Stomach (tissue), 9 donors: Measurements from ENCODE around the gene MFSD12. TPM values are rescaled to one million over a fixed set of nuclear protein-coding genes. Genes with fewer than 3 reads are reported as not detected.
"Not testable (repeated sequence)": the region's sequence is repeated elsewhere in the genome, so short reads cannot be mapped to it uniquely, and the experiment has no call there.

ENCODE experiments used
- DNase-seq, 2 donors: peaks; one replicate each; pipeline versions ENCODE4 v3.0.0 to v3.0.0-alpha.2; 2013 to 2019
- H3K27ac ChIP-seq, 5 donors: fragments of 200-600 bp in 4 of 5; sonication (generic) in 4 of 5; one replicate each; pipeline ENCODE4 v1.5.1; 2013 to 2019; ENCODE audit warnings: mild to moderate bottlenecking in 1 of 5, moderate library complexity in 1 of 5
- H3K27me3 ChIP-seq, 3 donors: fragments of 200-600 bp; sonication (generic); one replicate each; pipeline ENCODE4 v1.5.1; 2017 to 2019; ENCODE audit warnings: mixed run types in 1 of 3
- H3K36me3 ChIP-seq, 4 donors: fragments of 200-600 bp; sonication (generic); 1 replicate in 3 of 4; 2 replicates in 1 of 4; pipeline ENCODE4 v1.5.1; 2016 to 2019
- H3K4me1 ChIP-seq, 4 donors: fragments of 200-600 bp; sonication (generic); one replicate each; pipeline ENCODE4 v1.5.1; 2016 to 2019
- H3K4me3 ChIP-seq, 4 donors: fragments of 200-600 bp; sonication (generic) in 3 of 4; one replicate each; pipeline ENCODE4 v1.5.1; 2016 to 2019; ENCODE audit warnings: mild to moderate bottlenecking in 1 of 4
- H3K9me3 ChIP-seq, 4 donors: fragments of 200-600 bp; sonication (generic); one replicate each; pipeline ENCODE4 v1.5.1; 2016 to 2019
- CTCF ChIP-seq, 7 experiments: fragments of 450-650 bp in 4 of 7; fragments of 200-600 bp in 3 of 7; sonication (generic) in 3 of 7; IDR thresholded peaks; one replicate each; pipeline ENCODE4 v1.5.1; 2016 to 2019; ENCODE audit warnings: antibody characterized with exemption in 7 of 7, control low read depth in 2 of 7, mild to moderate bottlenecking in 1 of 7
- EP300 ChIP-seq: sonication (generic); formaldehyde crosslinking; IDR thresholded peaks from one replicate; pipeline ENCODE4 v1.6.1; 2017; ENCODE audit warnings: antibody characterized with exemption
- POLR2A ChIP-seq, 4 donors: fragments of 450-650 bp; IDR thresholded peaks; one replicate each; pipeline ENCODE4 v1.6.1; 2016; ENCODE audit warnings: antibody characterized with exemption in 4 of 4, control low read depth in 2 of 4, mild to moderate bottlenecking in 1 of 4, moderate library complexity in 1 of 4
- POLR2AphosphoS5 ChIP-seq, 3 donors: sonication (generic); formaldehyde crosslinking; IDR thresholded peaks; one replicate each; pipeline ENCODE4 v1.6.1; 2016; ENCODE audit warnings: antibody characterized with exemption in 3 of 3
- WGBS, 5 donors: extraction: QIAGEN DNeasy Blood & Tissue Kit in 3 of 5; methylation state at CpG; one replicate each; pipeline versions ENCODE4 v1.1.5 to v1.1.7; 2013 to 2018; 5-methylcytosine and 5-hydroxymethylcytosine counted together
- intact Hi-C: fragments of 100-400 bp; cut with DNase I; formaldehyde crosslinking; loops from one replicate; pipeline ENCODE4 v1.15.1; 2023; ENCODE audit warnings: low total_unique reads
- polyA plus RNA-seq, 3 donors: library from polyadenylated mRNA; stranded (reverse); fragments of 200-250 nt; gene quantifications; one replicate each; pipeline ENCODE4 v1.2.3, GENCODE V29; 2013
- total RNA-seq, 5 donors: library from RNA; depleted of rRNA; stranded (reverse); fragments of >200 nt; gene quantifications; one replicate each; pipeline versions ENCODE4 v1.1.0 to v1.2.3, GENCODE V29; 2014 to 2016
- donor health status: healthy with polysubstance abuse.
- donor health status: Bipolar disorder and iron deficiency.
- donor health status: healthy.

Gene MFSD12
- total and polyA plus RNA-seq, 8 donors: 0.58 to 96.4 (median 34.8) TPM

GRCh38 chr19:3532154-3532786 lies 25.1 kb downstream of the MFSD12 start:
- H3K27me3 ChIP-seq: no peaks in the 10 kb centered on the region
- H3K36me3 ChIP-seq: peaks cover 62 to 84% (median 79%) of the 10 kb centered on the region in 4 donors
- TF ChIP-seq EP300 (no peak), POLR2A (IDR thresholded peaks at IDR 0.05) (no peak), CTCF (IDR thresholded peaks at IDR 0.05) (no peak), POLR2AphosphoS5 (IDR thresholded peaks at IDR 0.05) (no peak)
- intact Hi-C loops: no loop called here
- H3K27ac ChIP-seq: no peak overlapping the region
- no peak for DNase-seq
- H3K9me3 ChIP-seq: no peaks in the 10 kb centered on the region
- no peak overlapping the region for H3K4me3 ChIP-seq
- peaks cover 0 to 4% (median 0%) of the 10 kb centered on the region in 4 donors for H3K4me1 ChIP-seq
- 90 to 96% (median 92%) methylated on average over 23 to 33 of the region's 33 CpGs for WGBS, 5 donors

- TF ChIP-seq POLR2A (IDR thresholded peaks at IDR 0.05): no peak
- no peak for TF ChIP-seq POLR2AphosphoS5 (IDR thresholded peaks at IDR 0.05)
- no peak for TF ChIP-seq EP300
- no peak for TF ChIP-seq CTCF (IDR thresholded peaks at IDR 0.05)
- WGBS, 5 donors: 89 to 96% (median 94%) methylated on average over 10 to 29 of the region's 29 CpGs
- intact Hi-C loops: no loop called here
- Histone ChIP-seq H3K4me3 (no peak overlapping the region), H3K27me3 (no peaks in the 10 kb centered on the region), H3K27ac (no peak overlapping the region), H3K36me3 (peaks cover 68 to 85% (median 81%) of the 10 kb centered on the region in 4 donors), H3K9me3 (no peaks in the 10 kb centered on the region), H3K4me1 (no peaks in the 10 kb centered on the region)
- no peak for DNase-seq
Observed at GRCh38 chr19:3531716-3532115, 25.7 kb downstream of the MFSD12 start.

GRCh38 chr19:3530389-3530788 lies 27.0 kb downstream of the MFSD12 start:
- H3K27me3 ChIP-seq: no peaks in the 10 kb centered on the region
- intact Hi-C loops: no loop called here
- no peaks in the 10 kb centered on the region for H3K9me3 ChIP-seq
- 94 to 99% (median 96%) methylated on average over 12 of the region's 12 CpGs for WGBS, 5 donors
- H3K27ac ChIP-seq: no peak overlapping the region
- no peaks in the 10 kb centered on the region for H3K4me1 ChIP-seq
- peaks cover 75 to 84% (median 80%) of the 10 kb centered on the region in 4 donors for H3K36me3 ChIP-seq
- no peak for DNase-seq
- H3K4me3 ChIP-seq: no peak overlapping the region
- TF ChIP-seq EP300: no peak
- no peak for TF ChIP-seq POLR2A (IDR thresholded peaks at IDR 0.05)
- no peak for TF ChIP-seq CTCF (IDR thresholded peaks at IDR 0.05)
- no peak for TF ChIP-seq POLR2AphosphoS5 (IDR thresholded peaks at IDR 0.05)

GRCh38 chr19:3529299-3529698 lies 28.1 kb downstream of the MFSD12 start:
- H3K9me3 ChIP-seq, H3K27ac ChIP-seq, intact Hi-C loops, H3K4me1 ChIP-seq, DNase-seq, H3K27me3 ChIP-seq, H3K4me3 ChIP-seq: not testable (repeated sequence)
- WGBS, 5 donors: 92 to 100% (median 99%) methylated on average over 7 of the region's 7 CpGs
- H3K36me3 ChIP-seq: peaks cover 73 to 82% (median 78%) of the 10 kb centered on the region in 4 donors

- no peak for DNase-seq
- intact Hi-C loops: no loop called here
- no peak overlapping the region for H3K4me3 ChIP-seq
- H3K9me3 ChIP-seq: no peaks in the 10 kb centered on the region
- H3K27me3 ChIP-seq: no peaks in the 10 kb centered on the region
- H3K4me1 ChIP-seq: no peaks in the 10 kb centered on the region
- 90 to 99% (median 97%) methylated on average over 20 of the region's 20 CpGs for WGBS, 5 donors
- no peak overlapping the region for H3K27ac ChIP-seq
- TF ChIP-seq POLR2AphosphoS5 (IDR thresholded peaks at IDR 0.05) (no peak), POLR2A (IDR thresholded peaks at IDR 0.05) (no peak), CTCF (IDR thresholded peaks at IDR 0.05) (no peak), EP300 (no peak)
- H3K36me3 ChIP-seq: peaks cover 74 to 82% (median 78%) of the 10 kb centered on the region in 4 donors
Observed at GRCh38 chr19:3528539-3529211, 28.7 kb downstream of the MFSD12 start.
